GM23338 (cell line): Measurements from ENCODE around the gene PRG3.

ENCODE experiments used
- CTCF ChIP-seq, 2 experiments: fragments of 200-600 bp in 1 of 2; sonication (generic) in 1 of 2; conservative IDR thresholded peaks; 2 replicates each; pipeline versions ENCODE4 v1.5.1 to v1.6.1; 2016 to 2017; ENCODE audit warnings: antibody characterized with exemption in 2 of 2, low read depth in 2 of 2, mild to moderate bottlenecking in 2 of 2, moderate library complexity in 1 of 2
- EZH2 ChIP-seq: fragments of 200-600 bp; sonication (generic); IDR thresholded peaks from one replicate; pipeline ENCODE4 v1.8.0; 2017; ENCODE audit warnings: antibody characterized with exemption, mild to moderate bottlenecking, low read depth; ENCODE audit not compliant: unreplicated experiment
- POLR2AphosphoS5 ChIP-seq: IDR thresholded peaks from 2 replicates; pipeline ENCODE4 v1.6.1; 2016; ENCODE audit warnings: antibody characterized with exemption, low read depth

GRCh38 chr11:57360991-57361390 is 20.0 kb downstream of the PRG3 start:
- TF ChIP-seq CTCF (conservative IDR thresholded peaks at IDR 0.05; ENCODE audit: low read depth in 2 of 2) (no peak), EZH2 (no peak), POLR2AphosphoS5 (no peak)
